Hypothalamus (tissue), 51 donors: ENCODE data around the gene FBXL7.
A peak's percentile ranks its signal among the peaks of the same experiment; 100 is the strongest.

Experiments
- DNase-seq, 51 donors: peaks; one replicate each; lab custom pipeline; 2025; lab: John Stamatoyannopoulos, UW

Gene FBXL7

DNA sequence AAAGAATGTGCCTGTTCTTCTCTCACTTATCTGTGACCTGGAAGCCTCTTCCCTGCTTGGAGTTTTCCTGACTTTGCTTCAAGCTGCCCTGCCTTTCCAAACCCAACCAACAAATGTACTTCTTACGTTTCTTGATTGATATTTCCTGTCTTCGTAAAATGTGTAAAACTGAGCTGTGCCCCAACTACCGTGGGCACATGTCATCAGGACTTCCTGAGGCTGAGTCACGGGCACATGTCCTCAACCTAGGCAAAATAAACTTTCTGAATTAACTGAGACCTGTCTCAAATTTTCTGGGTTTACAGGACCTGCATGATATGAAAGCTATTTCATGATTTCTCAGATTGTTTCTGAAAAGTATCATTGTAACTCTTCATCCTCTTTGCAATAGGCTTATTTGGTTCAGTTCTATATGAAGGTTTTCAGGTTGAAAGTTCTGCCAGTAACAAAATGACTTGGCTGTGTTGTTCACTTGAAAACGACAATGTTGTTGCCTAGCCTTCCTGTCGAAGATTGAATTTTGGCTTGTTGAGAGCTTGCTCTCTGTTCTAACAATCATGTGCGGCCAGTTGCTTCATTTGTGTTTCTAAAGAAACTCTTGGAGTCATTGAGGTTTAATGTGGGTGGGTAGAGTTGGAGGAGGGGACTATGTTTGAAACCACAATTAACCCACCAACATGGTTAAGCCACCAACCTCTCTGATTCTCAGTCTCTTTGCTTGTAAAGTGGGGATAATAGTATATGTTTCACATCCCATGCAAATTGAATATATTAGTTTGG lies 145.6 kb downstream of the FBXL7 start:
- DNase-seq, result no peak

DNA sequence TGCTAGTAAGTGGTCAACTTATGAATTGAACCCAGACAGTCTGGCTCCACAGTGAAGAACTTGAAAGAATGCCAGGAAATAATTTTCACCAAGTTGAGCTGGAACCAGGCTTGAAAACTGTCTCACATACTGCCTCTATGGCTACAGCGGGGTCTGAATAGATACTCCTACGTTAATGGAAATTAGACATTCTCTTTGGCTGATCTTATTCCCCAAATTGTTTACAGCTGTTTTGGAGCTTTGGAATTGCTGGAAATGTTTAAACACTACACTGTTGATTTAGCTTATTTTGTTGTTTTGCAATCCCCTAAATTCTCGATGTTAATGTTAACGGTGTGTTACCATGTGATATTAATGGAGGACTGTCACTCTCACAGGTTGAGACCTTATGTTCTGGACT lies 146.4 kb downstream of the FBXL7 start:
- DNase-seq, result no peak

DNA sequence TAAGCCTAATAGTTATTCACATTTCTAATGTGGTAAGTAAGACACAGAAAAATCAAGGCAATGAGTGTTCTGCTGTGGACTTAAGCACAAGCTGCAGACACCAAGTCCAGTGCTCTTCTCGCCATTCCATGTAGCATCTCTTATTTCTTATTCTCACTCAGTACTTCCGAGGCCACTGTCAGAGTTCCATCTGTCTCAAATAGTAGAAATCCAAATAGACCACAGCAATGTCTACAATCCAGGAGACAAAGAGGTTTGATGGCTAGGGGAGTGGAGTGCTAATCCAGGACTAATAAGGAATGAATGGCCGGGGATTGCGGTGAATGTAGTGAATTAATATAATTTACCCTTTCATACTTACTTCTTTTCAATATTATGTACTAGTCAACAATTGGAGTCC lies 147.3 kb downstream of the FBXL7 start:
- DNase-seq, result no peak

DNA sequence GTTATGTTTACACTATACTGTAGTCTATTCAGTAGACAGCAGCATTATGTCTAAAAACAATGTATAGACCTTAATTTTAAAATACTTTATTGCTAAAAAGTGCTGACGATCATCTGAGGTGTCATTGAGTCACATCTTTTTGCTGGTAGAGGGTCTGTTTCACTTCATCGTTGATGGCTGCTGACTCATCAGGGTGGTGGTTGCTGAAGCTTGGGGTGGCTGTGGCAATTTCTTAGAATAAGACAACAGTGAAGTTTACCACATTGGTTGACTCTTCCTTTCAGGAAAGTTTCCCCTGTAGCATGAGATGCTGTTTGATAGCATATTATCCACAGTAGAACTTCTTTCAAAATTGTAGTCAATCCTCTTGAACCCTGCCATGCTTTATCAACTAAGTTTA lies 150.3 kb downstream of the FBXL7 start:
- no peak for DNase-seq

DNA sequence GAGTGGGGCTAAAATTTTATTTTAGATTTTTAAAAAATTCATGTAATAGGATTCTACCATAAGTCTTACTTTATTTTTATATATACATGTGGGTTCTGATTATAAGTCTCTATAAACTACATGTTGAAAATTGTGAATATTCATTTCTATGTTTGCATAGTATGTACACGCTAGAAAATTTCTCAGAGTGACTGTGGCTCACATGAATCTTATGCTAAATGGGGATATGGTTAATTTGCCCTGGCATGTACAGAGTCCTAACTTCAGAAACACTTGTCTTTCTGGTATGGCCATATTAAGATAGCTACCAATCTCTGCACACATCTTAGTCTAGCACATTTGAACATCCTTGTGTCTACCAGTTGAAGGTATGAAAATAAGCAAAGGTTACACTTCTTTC lies 154.8 kb downstream of the FBXL7 start:
- no peak for DNase-seq

DNA sequence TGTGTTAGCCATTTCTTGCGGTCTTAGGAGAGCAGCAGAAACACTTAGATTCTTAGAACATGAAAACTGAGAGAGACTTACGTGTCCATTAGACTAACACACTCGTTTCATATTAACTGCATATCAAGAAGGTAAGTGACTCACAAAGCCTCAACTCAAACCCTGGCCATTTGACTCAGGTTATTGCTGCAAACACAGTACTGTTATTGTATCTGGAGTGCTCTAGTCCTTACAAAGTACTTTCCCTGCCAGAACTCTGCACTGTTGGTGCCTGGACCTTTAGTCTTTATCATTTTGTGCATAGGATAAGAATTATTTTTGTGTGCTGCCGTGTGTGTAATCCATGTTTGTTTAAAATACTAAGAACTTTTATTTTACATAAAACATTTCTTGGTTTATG lies 155.7 kb downstream of the FBXL7 start:
- no peak for DNase-seq

DNA sequence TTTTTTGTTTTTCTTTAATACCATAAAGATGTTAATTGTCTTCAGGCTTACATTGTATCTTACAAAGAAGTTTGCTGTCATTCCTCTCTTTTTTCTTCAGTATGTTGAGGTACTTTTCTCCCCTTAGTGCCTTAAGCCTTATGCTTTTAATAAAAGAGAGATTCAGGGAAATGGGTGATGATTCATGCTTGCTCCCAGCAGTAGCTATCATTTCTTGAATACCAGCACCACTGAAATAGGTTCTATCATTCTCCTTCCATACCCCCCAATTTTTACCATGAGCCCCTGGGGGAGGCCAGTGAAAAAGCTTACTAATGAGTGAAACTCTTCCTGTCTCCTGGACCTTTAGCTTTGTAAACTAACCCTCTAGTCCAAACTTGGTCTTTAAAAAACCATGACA lies 165.0 kb downstream of the FBXL7 start:
- no peak for DNase-seq

DNA sequence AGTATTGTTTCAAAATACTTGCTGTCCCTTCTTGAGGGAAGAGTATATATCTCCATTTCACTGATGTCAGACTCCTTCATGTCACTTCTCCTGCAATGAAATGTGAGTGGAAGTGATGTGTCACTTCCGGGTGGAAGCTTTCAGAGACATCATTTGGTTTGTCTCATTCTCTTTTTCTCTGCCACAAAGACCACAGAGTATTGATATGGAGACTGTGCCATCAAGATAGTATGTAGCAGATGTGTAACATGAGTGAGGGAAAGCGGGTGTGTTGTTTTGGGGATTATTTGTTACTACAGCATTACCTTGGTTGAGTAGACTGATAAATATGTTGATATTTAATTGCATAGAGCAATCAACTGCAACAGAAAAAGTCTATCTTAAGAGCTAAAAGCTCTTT lies 169.8 kb downstream of the FBXL7 start:
- DNase-seq, result no peak

DNA sequence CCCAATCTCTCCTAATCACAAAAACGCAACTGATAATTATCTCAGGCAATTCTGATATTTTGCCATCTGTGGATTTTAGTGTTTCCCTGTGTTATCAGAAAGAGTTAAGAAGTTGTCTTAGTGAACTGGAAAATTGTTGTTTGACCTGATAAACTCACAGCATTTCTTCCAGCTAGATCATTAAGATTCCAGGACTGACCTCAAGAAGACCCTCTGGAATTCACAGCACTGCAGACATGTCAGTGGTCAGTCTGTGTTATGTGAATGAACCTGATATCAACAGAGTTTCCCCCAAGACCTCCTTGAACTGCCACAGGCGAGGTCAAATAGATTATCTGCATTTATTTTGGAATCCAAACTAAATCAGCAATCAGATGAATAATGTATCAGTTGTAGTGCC lies 174.7 kb downstream of the FBXL7 start:
- no peak for DNase-seq

DNA sequence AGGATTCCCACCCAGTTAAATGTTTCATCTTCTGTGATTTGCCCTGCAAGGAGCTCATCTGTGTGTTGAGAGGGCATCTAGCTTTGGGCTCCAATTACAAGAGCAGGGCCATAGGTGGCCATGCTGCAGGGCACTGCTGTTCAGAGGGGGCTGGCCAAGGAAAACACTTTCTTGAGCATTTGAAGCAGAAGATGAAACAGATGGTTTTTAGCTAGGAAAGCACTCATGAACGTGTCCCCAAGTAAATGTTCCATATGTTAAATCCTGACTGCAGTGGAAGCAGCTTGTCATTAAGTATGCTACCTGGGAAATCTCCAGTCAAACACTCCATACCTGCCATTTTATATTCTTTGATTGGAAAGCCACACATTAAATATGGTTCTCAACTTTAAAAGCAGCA lies 176.6 kb downstream of the FBXL7 start:
- no peak for DNase-seq

DNA sequence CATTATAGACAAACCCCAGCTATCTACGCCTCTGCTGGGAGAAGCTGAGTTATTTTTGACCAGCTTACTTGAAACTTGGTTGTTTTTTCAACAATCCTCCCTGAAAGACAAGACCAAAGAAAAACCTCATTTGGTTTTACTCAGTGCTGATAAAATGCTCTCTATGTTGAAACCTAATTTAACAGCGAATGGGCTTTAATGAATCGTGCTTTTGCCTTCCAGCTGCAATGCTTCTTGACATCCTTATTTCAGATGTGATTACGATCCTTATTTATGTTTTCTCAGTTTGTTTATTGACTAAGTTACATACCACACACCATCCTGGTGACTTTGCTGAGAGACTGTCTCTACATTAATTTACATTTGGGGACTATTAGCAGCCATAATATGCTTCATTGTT lies 179.2 kb downstream of the FBXL7 start:
- no peak for DNase-seq

DNA sequence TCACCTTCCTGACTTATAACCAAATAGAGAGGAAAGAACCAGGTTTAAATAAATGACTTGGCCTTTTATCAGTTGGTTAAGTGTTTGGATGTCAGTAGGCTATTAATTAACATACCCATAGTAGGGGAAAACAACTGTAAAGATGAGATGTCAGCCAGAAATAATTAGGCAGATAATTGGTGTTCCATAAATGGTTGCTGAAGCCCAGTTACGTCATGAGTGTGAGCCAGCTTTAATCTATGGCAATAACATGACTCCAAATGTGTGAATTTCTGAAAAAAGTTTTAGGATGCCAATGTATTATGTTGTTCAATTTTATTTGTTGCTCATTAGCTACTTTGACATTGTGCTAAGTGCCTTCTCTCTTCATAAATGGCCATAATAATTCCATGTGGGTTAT lies 180.5 kb downstream of the FBXL7 start:
- no peak for DNase-seq

DNA sequence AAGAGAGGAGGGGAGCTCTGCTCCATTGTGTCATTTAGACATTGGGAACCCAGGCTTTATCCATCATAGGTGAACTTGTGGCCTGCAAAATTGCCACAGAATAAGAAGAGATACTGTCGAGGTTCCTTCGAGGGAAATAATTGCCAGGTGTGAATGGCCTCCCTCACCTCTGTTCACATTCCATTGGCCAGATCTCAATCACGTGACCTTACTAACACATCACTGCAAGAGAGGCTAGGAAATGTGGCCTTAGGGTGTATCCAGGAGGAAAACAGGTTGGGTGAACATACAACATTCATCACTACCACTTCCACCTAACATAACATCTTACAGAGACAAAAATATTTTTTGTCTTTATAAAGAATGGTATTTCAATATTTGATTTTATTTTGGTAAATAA lies 182.1 kb downstream of the FBXL7 start:
- DNase-seq, result no peak

DNA sequence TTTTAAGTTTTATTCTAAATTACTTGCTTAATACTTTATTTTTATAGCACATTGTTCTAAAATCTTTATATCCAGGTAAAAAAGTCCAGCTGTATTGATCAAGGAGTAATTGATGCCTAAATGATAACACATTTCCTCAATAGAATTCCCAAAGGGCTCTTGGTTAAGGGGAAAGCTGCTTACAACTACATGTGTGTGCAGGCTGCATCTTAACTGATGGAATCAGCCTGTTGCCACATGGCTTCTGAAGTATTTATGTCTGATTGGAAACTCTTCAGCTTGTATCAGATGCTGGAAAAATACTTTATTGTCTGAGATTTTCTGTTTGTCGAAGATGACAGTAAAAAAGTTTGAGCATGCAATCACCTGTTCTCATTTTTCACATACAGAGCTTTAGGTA lies 182.6 kb downstream of the FBXL7 start:
- DNase-seq, result no peak

DNA sequence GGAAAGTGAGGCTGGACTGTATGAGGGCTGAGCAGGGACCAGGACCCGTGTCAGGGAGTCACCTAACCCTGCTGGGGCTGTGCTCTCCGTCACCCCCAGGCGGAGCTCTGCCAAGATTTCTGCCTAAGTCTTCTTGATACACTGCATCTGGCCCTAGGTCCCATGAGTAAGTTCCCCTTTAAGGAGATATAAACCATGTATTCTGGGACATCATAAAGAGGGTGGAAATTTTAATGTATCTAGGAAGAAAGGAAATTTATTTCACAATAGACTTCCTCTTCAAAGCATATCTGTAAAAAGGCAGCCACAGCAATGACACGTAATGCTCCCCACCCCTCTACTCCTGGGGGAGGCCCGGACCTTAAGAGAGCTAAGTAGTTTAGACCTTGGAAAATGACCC lies 183.4 kb downstream of the FBXL7 start:
- no peak for DNase-seq

DNA sequence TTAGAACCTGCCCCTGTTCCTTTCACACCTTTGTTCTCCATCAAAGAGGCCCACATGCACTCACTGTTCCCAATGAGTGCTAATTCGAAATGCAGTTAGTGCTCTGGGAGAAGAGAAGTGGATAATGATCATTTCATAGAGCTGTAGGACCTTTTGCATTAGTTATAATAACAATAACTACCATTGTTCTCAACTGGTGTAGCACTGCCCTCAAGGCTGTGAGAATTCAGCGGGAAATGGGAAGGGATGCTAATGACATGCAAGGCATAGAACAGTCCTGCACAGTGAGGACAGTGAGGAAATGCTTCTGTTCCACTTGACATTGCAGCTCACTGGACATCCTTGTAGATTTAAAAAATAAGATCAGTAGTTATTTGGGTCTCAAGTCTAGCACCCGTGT lies 187.4 kb downstream of the FBXL7 start:
- DNase-seq, result peak in 3 of 51 donors; percentile 12 to 14 (median 13)

DNA sequence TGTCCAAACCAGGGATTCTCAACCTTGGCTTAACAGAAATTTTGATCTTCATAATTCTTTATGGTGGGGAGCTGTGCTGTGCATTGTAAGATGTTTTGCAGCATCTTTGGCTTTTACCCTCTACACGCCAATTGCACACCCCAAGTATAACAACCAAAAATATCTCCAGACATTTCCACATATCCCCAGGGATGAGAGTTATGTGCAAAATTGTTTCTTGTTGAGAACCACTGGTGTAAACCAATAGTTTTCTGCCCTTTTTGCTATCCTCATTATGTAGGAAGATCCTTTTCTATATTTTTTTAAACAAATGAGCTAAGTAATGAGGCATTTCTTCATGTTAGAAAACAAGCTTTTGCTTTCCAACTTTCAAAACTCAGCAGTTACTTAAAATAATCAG lies 189.9 kb downstream of the FBXL7 start:
- DNase-seq, result no peak

DNA sequence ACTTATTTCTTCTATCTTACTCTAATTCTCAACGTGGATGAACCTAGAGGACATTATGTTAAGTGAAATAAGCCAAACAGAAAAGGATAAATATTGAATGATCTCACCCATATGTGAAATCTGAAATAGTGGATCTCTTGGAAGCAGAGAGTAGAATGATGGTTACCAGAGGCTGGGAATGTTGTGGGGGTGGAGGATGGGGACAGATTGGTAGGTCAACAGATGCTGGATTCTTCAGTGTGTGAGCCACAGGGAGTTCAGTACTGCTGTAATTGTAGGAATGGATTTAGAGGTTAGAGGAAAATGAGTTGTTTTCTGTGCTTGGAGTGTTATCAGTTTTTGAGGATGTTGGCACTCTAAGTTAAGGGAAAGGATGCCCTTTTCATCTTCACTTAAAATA lies 190.6 kb downstream of the FBXL7 start:
- no peak for DNase-seq

DNA sequence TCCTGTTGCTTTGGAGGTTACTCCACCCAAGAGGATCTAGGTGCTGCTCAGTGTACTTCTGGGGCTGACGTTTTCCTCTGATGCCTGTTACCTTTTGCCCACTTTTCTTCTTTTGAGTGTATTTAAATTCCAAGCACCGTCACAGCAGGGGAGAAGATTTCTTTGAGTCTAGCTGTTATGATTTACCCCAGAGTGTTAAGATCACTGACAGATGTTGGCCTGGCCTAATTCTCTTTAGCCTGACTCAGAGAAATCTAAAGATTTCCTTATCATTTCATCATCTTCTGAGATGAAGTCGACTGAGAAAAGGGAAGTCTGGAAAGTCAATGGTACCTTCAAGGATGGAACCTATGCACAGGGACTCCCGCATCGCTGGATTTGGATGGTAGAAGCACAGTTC lies 191.5 kb downstream of the FBXL7 start:
- DNase-seq, result no peak

DNA sequence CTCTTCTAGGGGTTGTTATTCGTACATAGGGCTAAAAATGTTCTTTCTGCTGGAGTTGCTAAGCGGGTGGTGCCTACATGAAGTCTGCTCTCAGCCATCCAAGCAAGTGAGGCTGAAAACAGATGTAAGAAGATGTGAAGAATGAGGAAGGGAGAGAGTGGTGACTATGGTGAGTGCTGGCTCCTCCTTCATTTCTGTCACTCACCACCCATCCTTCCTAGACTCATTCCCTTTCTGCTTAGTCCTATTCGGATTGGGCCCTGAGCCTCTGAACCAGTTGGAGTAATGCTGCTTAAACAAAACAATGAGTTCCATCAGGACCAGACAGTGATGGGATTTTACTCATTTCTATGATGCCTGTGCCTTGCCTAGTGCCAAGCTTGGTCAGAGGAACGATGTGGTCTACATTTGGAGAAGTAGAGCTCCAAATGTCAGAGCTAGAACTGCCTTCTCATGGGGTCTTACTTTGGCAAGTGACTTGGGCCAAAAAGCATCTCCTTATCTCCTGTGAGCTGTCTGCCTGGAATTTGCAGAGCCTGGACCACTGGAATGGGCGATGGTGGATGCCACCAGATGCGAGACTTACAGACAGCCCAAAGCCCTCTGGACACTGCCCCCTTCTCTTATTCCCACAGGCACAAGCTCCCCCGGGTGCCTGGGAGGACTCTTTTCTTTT lies 192.9 kb downstream of the FBXL7 start:
- DNase-seq, result no peak

DNA sequence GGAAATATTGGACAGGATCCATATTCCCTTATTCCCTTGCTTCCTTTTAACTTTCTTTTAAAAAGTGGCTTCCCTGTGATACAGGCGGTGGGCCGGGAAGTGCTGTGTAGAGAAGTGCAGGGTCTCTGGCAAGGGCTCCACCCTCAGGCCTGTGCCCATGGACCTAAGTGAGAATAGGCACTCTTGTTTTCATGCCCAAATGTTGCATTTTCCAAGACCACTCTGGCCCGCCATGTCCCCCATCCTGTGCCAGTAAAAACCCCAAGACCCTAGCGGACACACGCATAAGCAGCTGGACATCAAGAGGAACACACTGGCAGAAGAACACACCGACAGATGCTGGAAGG lies 193.4 kb downstream of the FBXL7 start:
- no peak for DNase-seq

DNA sequence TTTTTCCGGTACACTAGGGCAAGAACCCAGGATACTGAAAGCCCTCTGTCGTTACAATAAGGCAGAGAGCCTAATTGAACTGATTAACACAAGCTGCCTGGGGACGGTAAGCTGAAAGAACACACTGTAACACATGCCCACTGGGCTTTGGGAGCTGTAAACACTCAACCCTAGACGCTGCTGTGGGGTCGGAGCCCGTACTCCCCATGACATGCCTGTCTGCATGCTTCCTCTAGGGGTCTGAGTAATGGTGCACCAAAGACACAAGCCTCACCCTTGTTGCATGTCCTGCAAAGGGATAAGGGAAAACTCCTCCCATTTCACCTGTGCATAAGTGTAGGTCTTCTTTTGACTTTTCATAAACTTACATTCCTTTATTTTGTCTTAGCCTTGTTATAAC lies 194.0 kb downstream of the FBXL7 start:
- DNase-seq, result no peak

DNA sequence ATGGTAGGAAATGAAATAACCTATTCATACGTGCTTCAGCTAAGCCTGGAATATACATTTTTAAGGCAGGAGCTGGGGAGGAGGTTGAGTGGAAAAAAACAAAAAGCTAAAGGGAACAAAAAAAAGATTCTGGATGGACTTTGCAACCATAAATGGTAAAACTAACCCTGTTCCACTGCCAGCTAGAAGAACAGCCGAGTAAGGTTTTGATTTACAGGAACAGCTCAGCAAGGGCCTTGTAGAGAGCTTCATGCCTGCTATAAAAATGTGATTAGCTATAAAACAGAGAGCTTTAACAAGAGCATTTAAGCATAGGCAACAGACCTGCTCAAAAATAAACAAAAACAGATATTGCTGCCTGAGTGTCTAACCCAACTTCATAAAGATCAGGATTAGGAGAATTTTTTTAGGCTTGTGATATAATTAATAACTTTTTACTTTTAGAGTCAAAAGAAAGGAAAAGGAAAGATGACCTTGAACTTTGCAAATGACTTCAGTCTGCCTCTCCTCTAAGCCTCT lies 194.8 kb downstream of the FBXL7 start:
- DNase-seq, result no peak
